Adrenal gland (tissue), 12 donors: Measurements from ENCODE around the gene TSHR. TPM values are rescaled to one million over a fixed set of nuclear protein-coding genes. Genes with fewer than 3 reads are reported as not detected.

Experiments
- DNase-seq, 7 donors: peaks; one replicate each; pipeline ENCODE4 v3.0.0-alpha.2; 2019 to 2020
- H3K27ac ChIP-seq, 5 donors: fragments of 200-600 bp; sonication (generic) in 4 of 5; 1 replicate in 3 of 5; 2 replicates in 2 of 5; pipeline versions ENCODE4 v1.5.1 to v1.8.0; 2016 to 2020; ENCODE audit warnings: mild to moderate bottlenecking in 1 of 5
- H3K27me3 ChIP-seq: fragments of 200-600 bp; 2 replicates; pipeline ENCODE4 v1.8.0; 2021
- H3K36me3 ChIP-seq, 2 donors: fragments of 200-600 bp; replicated peaks in 1 of 2; 1 replicate in 1 of 2; 2 replicates in 1 of 2; pipeline versions ENCODE4 v1.5.1 to v1.8.0; 2018 to 2022
- H3K4me1 ChIP-seq, 2 donors: fragments of 200-600 bp; replicated peaks in 1 of 2; 1 replicate in 1 of 2; 2 replicates in 1 of 2; pipeline versions ENCODE4 v1.5.1 to v1.8.0; 2018 to 2021
- H3K4me3 ChIP-seq, 4 donors: fragments of 200-600 bp; sonication (generic) in 3 of 4; one replicate each; pipeline ENCODE4 v1.5.1; 2016 to 2018
- H3K9me3 ChIP-seq, 3 donors: fragments of 200-600 bp; sonication (generic) in 1 of 3; replicated peaks in 1 of 3; 1 replicate in 2 of 3; 2 replicates in 1 of 3; pipeline versions ENCODE4 v1.5.1 to v1.8.0; 2016 to 2021
- POLR2A ChIP-seq, 2 donors: fragments of 450-650 bp; IDR thresholded peaks; one replicate each; pipeline ENCODE4 v1.6.1; 2017; ENCODE audit warnings: antibody characterized with exemption in 2 of 2, mild to moderate bottlenecking in 2 of 2, moderate library complexity in 1 of 2
- WGBS, 4 donors: extraction: QIAGEN DNeasy Blood & Tissue Kit in 2 of 4; methylation state at CpG; one replicate each; pipeline versions ENCODE4 v1.1.5 to v1.1.7; 2013 to 2017; 5-methylcytosine and 5-hydroxymethylcytosine counted together
- intact Hi-C, 2 donors: fragments of 100-400 bp; cut with DNase I; formaldehyde crosslinking; loops; one replicate each; pipeline versions ENCODE4 v1.14.1 to v1.15.0; 2022 to 2023
- polyA plus RNA-seq, 3 donors: library from polyadenylated mRNA; stranded (reverse); fragments of 200-250 nt in 2 of 3; fragments of 350-450 nt in 1 of 3; fragmentation: Illumina TruSeq in 1 of 3; extraction: RNeasy Lipid Tissue Mini Kit (QIAGEN cat#74804) in 1 of 3; gene quantifications; one replicate each; pipeline ENCODE4 v1.2.3, GENCODE V29; 2013 to 2014
- total RNA-seq, 9 donors: library from RNA; depleted of rRNA in 4 of 9; stranded (reverse); fragments of >200 nt in 4 of 9; fragments of 120-200 nt in 1 of 9; fragmentation: NEBNext Ultra II Directional in 1 of 9; extraction: Animal tissue kit (Norgen Biotek cat#: 25700) in 1 of 9; gene quantifications; one replicate each; pipeline versions ENCODE4 v1.1.0 to v1.2.4, GENCODE V29; 2013 to 2023
- TF ChIP-seq, protein P1 (sequence below), 6 experiments: fragments of 450-650 bp in 4 of 6; fragments of 200-600 bp in 2 of 6; sonication (generic) in 1 of 6; IDR thresholded peaks; 1 replicate in 5 of 6; 2 replicates in 1 of 6; pipeline versions ENCODE4 v1.5.1 to v1.8.0; 2016 to 2021; ENCODE audit warnings: antibody characterized with exemption in 6 of 6, mild to moderate bottlenecking in 2 of 6, moderate library complexity in 1 of 6
- donor health status: healthy with polysubstance abuse.
- donor health status: Bipolar disorder and iron deficiency.
- donor health status: DM: yes; HTN: yes; CAD: no.
- donor health status: DM: no; HTN: no; CAD: no.
- donor health status: DM: no; HTN: no; CAD: no.
- donor health status: DM: yes; HTN: yes; CAD: no.

The TSHR gene
- total and polyA plus RNA-seq, 12 donors, result 0.06 to 5.8 (median 0.68) TPM

- WGBS, 4 donors, result 43 to 48% (median 47%) methylated on average over 3 of the region's 3 CpGs
- Histone ChIP-seq H3K27me3 (no peaks in the 10 kb centered on the region), H3K4me3 (no peak overlapping the region), H3K4me1 (peaks cover 6 to 13% of the 10 kb centered on the region in 2 donors), H3K27ac (peak overlapping the region in 4 of 5 donors; percentile 27 to 71 (median 50)), H3K36me3 (no peaks in the 10 kb centered on the region), H3K9me3 (no peaks in the 10 kb centered on the region)
- intact Hi-C loops, result no loop called here
- DNase-seq, result no peak
- TF ChIP-seq POLR2A (IDR thresholded peaks at IDR 0.05), result no peak
- TF ChIP-seq, protein P1, sequence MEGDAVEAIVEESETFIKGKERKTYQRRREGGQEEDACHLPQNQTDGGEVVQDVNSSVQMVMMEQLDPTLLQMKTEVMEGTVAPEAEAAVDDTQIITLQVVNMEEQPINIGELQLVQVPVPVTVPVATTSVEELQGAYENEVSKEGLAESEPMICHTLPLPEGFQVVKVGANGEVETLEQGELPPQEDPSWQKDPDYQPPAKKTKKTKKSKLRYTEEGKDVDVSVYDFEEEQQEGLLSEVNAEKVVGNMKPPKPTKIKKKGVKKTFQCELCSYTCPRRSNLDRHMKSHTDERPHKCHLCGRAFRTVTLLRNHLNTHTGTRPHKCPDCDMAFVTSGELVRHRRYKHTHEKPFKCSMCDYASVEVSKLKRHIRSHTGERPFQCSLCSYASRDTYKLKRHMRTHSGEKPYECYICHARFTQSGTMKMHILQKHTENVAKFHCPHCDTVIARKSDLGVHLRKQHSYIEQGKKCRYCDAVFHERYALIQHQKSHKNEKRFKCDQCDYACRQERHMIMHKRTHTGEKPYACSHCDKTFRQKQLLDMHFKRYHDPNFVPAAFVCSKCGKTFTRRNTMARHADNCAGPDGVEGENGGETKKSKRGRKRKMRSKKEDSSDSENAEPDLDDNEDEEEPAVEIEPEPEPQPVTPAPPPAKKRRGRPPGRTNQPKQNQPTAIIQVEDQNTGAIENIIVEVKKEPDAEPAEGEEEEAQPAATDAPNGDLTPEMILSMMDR (IDR thresholded peaks at IDR 0.05), result no peak
Measured at GRCh38 chr14:81144824-81145603, 189.6 kb downstream of the TSHR start.

DNA sequence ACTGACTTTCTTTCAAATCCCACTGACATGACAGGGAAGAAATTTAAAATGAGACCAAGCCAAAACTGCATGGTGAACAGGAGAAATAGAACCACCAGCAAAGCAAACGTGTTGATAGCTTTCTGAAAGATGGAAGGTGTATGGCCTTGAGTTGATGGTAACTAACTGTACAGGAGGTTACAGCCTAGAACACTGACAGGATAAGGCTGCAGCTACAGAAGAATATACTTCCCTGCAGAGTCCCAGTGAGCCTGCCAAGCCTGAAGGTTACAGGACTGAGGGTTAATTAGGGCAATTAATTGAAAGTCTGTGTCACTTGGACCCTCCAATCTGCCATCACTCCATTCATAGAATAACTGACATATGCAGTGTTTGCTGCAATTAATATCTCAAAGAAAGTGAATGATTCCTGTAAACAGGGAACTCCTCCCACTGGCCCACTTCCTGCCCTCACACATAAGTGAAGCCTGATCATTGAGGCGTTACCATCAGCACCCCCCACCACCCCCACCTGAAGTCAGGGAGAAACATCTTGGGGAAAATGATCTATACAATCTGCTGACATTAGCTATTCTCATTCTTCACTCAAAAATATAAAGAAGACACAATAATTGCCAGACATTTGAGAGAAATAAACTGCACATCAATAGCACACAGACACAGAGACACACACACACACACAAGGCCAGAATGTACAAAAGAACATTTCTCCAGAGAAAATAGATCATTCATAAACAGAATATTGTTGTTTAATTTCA, 191.9 kb downstream of the TSHR start:
- peaks cover 6 to 13% of the 10 kb centered on the region in 2 donors for H3K4me1 ChIP-seq
- H3K9me3 ChIP-seq, result no peaks in the 10 kb centered on the region
- no peak for DNase-seq
- no peak for TF ChIP-seq POLR2A (IDR thresholded peaks at IDR 0.05)
- TF ChIP-seq, protein P1 (IDR thresholded peaks at IDR 0.05), result no peak
- 48 to 56% (median 52%) methylated on average over 2 of the region's 2 CpGs for WGBS, 4 donors
- no peaks in the 10 kb centered on the region for H3K36me3 ChIP-seq
- H3K27me3 ChIP-seq, result no peaks in the 10 kb centered on the region
- intact Hi-C loops, result no loop called here
- H3K4me3 ChIP-seq, result no peak overlapping the region
- H3K27ac ChIP-seq, result no peak overlapping the region

- DNase-seq, result no peak
- H3K36me3 ChIP-seq, result no peaks in the 10 kb centered on the region
- peaks cover 6 to 13% of the 10 kb centered on the region in 2 donors for H3K4me1 ChIP-seq
- WGBS, 4 donors, result 72 to 85% (median 82%) methylated on average over 4 of the region's 4 CpGs
- no peak overlapping the region for H3K4me3 ChIP-seq
- TF ChIP-seq, protein P1 (IDR thresholded peaks at IDR 0.05), result no peak
- no peak for TF ChIP-seq POLR2A (IDR thresholded peaks at IDR 0.05)
- H3K27me3 ChIP-seq, result no peaks in the 10 kb centered on the region
- no peak overlapping the region for H3K27ac ChIP-seq
- H3K9me3 ChIP-seq, result no peaks in the 10 kb centered on the region
- intact Hi-C loops, result no loop called here
Measured at GRCh38 chr14:81148635-81149034, 193.2 kb downstream of the TSHR start.

GRCh38 chr14:81153187-81153586, 197.8 kb downstream of the TSHR start:
- TF ChIP-seq, protein P1 (IDR thresholded peaks at IDR 0.05), result no peak
- no peak for TF ChIP-seq POLR2A (IDR thresholded peaks at IDR 0.05)
- H3K9me3 ChIP-seq, result no peaks in the 10 kb centered on the region
- no peaks in the 10 kb centered on the region for H3K27me3 ChIP-seq
- intact Hi-C loops, result no loop called here
- no peaks in the 10 kb centered on the region for H3K36me3 ChIP-seq
- no peak overlapping the region for H3K27ac ChIP-seq
- no peak overlapping the region for H3K4me3 ChIP-seq
- 67 to 84% (median 78%) methylated on average over 1 of the region's 1 CpG for WGBS, 4 donors
- no peak for DNase-seq
- H3K4me1 ChIP-seq, result no peaks in the 10 kb centered on the region
